ENCODE data around the gene CLDND2.

CLDND2 gene

DNA sequence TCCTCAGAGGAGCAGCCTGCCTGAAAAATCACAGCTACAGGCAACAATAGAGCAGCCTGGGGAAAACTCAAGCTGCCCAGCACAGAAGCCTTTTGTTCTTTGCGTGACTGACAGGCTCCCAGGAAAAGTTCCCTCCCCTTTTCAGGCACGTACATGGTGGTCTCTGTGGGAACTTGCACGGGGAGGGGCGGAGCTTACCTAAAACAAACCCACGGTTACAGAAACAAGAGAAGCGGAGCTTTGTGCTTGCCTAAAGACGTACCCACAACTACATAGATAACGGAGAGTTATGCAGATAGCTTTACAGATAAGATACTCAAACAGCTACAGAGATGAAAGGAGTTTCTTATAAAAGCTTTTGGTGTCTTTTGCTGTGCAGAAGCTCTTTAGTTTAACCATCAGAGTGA, 14.1 kb downstream of the CLDND2 start:
- no peak for DNase-seq (ENCODE audit: low read depth)

DNA sequence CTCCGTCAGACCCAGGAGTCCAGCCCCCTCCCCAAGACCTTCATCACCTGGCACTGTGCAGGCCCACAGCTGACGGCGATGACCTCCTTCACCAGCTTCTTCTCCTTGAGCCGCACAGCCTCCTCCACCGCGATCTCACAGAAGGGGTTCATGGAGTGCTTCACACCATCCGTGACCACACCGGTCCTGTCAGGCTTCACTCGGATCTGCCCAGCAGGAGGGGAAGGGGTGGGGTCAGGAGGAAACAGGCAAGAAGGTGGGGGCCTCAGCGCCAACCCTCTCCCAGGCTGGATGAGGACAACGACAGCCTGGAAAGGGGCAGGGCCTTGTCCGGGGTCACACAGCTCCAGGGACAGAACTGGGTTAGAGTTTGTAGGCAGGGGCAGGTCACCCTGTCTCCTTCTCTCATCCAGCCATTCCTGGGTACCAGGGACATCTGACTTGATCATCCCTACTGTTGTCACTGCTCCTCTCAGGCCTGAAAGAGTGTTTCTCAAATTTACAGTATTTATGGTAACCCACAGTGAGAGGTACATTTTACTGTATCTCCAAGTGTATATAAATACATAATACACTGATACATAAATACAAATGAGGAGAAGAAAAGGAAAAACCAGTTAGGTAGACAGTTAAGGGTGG, 14.6 kb downstream of the CLDND2 start:
- DNase-seq (ENCODE audit: low read depth) = no peak

DNA sequence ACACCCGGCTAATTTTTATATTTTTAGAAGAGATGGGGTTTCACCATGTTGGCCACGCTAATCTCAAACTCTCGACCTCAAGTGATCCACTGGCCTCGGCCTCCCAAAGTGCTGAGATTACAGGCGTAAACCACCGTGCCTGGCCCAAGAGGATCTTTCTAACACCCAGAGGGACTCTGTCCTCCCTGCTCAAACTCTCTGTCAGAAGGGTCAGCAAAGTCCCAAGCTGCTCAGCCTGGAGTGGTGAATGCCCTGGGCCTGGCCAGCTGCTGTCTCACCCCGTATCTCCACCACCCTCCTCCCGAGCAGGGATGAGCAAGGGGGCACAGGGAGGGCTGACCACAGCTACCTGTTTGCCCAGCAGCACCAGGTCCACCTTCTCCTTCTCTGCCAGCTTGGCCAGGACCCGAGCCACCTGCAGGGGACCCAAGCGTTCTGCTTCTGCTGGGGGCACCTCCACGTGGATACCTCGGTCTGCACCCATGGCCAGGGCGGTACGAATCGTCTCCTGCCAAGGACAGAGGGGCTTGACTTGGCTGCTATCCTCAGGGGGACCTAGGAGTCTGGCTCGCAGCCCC, 15.9 kb downstream of the CLDND2 start:
- no peak for DNase-seq (ENCODE audit: low read depth)

- DNase-seq (ENCODE audit: low read depth) = no peak
Measured at GRCh38 chr19:51351266-51351990, 17.4 kb downstream of the CLDND2 start.

- no peak for DNase-seq (ENCODE audit: low read depth)
Measured at GRCh38 chr19:51347209-51347928, 21.4 kb downstream of the CLDND2 start.

- no peak for DNase-seq (ENCODE audit: low read depth)
Measured at GRCh38 chr19:51346742-51347141, 22.1 kb downstream of the CLDND2 start.

DNA sequence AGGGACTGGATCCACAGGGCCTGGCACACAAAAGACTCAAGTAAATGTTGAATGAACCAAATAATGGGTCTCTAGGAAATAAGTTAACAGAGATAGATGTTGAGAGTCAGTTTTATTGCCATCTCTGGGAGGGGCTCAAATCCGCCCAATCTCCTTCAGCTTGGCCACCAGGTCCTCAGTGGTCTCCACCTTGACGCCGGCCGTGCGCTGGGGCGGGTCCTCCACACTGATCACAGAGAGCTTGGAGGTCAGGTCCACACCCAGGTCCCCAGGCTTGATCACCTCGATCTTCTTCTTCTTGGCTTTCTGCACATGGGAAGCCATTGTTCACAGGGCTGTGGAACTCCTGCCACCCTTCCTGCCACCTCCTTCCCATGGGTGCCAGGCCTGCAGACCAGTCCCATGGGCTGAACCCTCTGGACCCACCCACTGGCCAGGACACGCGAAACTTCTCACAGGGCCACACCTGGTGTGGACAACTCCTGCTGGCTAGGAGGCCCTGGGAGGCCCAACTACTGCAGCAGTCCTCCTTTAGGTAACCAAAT, 23.7 kb downstream of the CLDND2 start:
- DNase-seq (ENCODE audit: low read depth) = no peak

- no peak for DNase-seq (ENCODE audit: low read depth)
Measured at GRCh38 chr19:51342631-51343569, 25.9 kb downstream of the CLDND2 start.

GRCh38 chr19:51341976-51342580, 26.7 kb downstream of the CLDND2 start, which contains the start of gene VSIG10L:
Gene VSIG10L (minus strand): TSS chr19:51342139. CDS start chr19:51342124, 15 bp downstream.
- no peak for DNase-seq (ENCODE audit: low read depth)

- DNase-seq (ENCODE audit: low read depth) = no peak
Measured at GRCh38 chr19:51341066-51341465, 27.7 kb downstream of the CLDND2 start.

- DNase-seq (ENCODE audit: low read depth) = peak; percentile 98
Measured at GRCh38 chr19:51339687-51340656, 28.8 kb downstream of the CLDND2 start.

DNA sequence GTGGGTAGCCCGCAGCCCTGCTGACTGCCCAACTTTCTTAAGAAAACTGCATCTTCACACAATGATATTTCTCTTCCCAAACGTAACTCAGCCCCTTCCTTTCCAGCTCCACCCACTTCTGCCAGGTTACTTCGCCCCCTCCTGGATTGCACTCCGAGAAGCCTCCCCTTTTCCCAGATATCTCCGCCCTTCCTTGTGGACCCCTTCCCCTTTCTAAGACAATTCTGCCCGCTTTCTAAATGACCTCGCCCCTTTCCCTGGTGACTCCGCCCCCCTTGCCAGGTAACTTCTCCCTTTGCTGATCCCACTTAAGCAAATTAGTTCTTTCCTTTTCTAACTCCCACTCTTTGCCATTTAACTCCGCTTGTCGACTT, 29.5 kb downstream of the CLDND2 start:
- no peak for DNase-seq (ENCODE audit: low read depth)

- DNase-seq (ENCODE audit: low read depth) = peak; percentile 64
Measured at GRCh38 chr19:51338563-51339312, 30.1 kb downstream of the CLDND2 start.

DNA sequence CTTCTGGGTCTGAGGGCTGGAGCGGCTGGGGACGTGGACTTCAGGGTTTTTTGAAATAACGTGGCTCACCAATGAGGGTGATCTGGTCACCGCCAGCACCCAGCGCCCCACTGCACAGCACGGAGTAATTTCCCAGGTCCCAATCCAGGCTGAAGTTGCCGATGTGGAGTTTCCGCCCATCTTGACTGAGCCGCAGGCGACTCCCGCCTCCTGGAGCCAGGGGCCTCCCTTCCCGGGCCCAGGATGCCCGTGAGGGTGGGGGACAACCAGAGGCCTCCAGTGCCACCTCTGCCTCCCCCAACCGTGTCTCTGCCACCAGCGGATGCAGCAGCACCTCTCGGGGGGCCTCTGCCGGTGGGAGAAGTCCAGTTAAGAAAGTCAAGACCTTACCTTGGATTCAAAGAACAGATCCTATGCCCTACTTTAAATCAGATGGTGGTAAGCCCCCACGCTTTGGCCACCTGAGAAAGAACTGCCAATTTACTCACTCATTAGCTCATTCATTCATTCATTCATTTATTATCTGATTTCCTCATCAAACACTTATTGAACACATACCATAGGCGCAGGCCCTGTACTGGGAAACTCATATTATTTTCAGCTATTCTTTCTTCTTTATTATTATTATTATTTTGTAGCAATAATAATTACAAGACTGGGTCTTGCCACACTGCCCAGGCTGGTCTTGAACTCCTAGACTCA, 30.8 kb downstream of the CLDND2 start:
- no peak for DNase-seq (ENCODE audit: low read depth)

GRCh38 chr19:51337141-51337860, 31.5 kb downstream of the CLDND2 start:
- no peak for DNase-seq (ENCODE audit: low read depth)

- no peak for DNase-seq (ENCODE audit: low read depth)
Measured at GRCh38 chr19:51333836-51334460, 34.9 kb downstream of the CLDND2 start.

GRCh38 chr19:51331716-51332115, 37.1 kb downstream of the CLDND2 start:
- no peak for DNase-seq (ENCODE audit: low read depth)

Data from fibroblast of gingiva (primary cell).